Psoas muscle (tissue), 8 donors: ENCODE measurements around the gene DNM3. TPM values are rescaled to one million over a fixed set of nuclear protein-coding genes. Genes with fewer than 3 reads are reported as not detected.

Source experiments
- ATAC-seq, 4 donors: fragments of 200-7000 bp; cut with Tn5 transposase; one replicate each; pipeline ENCODE4 v1.9.1; 2020; ENCODE audit warnings: moderate library complexity in 3 of 4, mild to moderate bottlenecking in 2 of 4
- DNase-seq, 2 donors: peaks; one replicate each; pipeline ENCODE4 v3.0.0-alpha.2; 2020
- H3K27ac ChIP-seq: fragments of 200-600 bp; one replicate; pipeline ENCODE4 v1.8.0; 2022
- H3K27me3 ChIP-seq, 3 donors: fragments of 200-600 bp in 1 of 3; one replicate each; pipeline versions ENCODE4 v1.6.1 to v1.8.0; 2013 to 2022; ENCODE audit warnings: low read length in 2 of 3, mild to moderate bottlenecking in 2 of 3, moderate library complexity in 1 of 3; ENCODE audit not compliant: insufficient read depth in 3 of 3
- H3K36me3 ChIP-seq, 2 donors: fragments of 200-600 bp in 1 of 2; one replicate each; pipeline versions ENCODE4 v1.6.1 to v1.8.0; 2013 to 2022; ENCODE audit warnings: low read depth in 1 of 2, mild to moderate bottlenecking in 1 of 2, moderate library complexity in 1 of 2; ENCODE audit not compliant: insufficient read depth in 1 of 2
- H3K4me1 ChIP-seq: fragments of 200-600 bp; one replicate; pipeline ENCODE4 v1.8.0; 2022
- H3K4me3 ChIP-seq: fragments of 200-600 bp; one replicate; pipeline ENCODE4 v1.8.0; 2022; ENCODE audit warnings: mild to moderate bottlenecking
- H3K9me3 ChIP-seq: fragments of 200-600 bp; one replicate; pipeline ENCODE4 v1.8.0; 2022
- CTCF ChIP-seq: fragments of 200-600 bp; IDR thresholded peaks from one replicate; pipeline ENCODE4 v1.8.0; 2022; ENCODE audit warnings: antibody characterized with exemption
- WGBS, 3 donors: extraction: QIAGEN DNeasy Blood & Tissue Kit; methylation state at CpG; one replicate each; pipeline versions ENCODE4 v1.1.6 to v1.1.7; 2013; 5-methylcytosine and 5-hydroxymethylcytosine counted together
- intact Hi-C, 2 donors: fragments of 100-400 bp; cut with DNase I; formaldehyde crosslinking; loops; one replicate each; pipeline versions ENCODE4 v1.11.0 to v1.14.2; 2022
- polyA plus RNA-seq, 3 donors: library from polyadenylated mRNA; stranded (reverse); fragments of 200-250 nt; gene quantifications; one replicate each; pipeline ENCODE4 v1.2.3, GENCODE V29; 2013
- total RNA-seq, 4 donors: library from RNA; stranded (reverse); fragmentation: NEBNext Ultra II Directional in 2 of 4; extraction: Animal tissue kit (Norgen Biotek cat#: 25700) in 2 of 4; gene quantifications; one replicate each; pipeline versions ENCODE4 v1.2.1 to v1.2.4, GENCODE V29; 2021 to 2023
- donor health status: healthy with polysubstance abuse.
- donor health status: DM: no; HTN: no; CAD: no; lungs with moderate emphysema.
- donor health status: Bipolar disorder and iron deficiency.
- donor health status: healthy.
- donor health status: DM: yes; HTN: yes; CAD: no.
- donor health status: DM: no; HTN: no; CAD: no.
- donor health status: DM: no; HTN: no; CAD: no.
- donor health status: DM: yes; HTN: yes; CAD: no.

The DNM3 gene
- total and polyA plus RNA-seq, 7 donors = 0.31 to 1.0 (median 0.77) TPM

DNA sequence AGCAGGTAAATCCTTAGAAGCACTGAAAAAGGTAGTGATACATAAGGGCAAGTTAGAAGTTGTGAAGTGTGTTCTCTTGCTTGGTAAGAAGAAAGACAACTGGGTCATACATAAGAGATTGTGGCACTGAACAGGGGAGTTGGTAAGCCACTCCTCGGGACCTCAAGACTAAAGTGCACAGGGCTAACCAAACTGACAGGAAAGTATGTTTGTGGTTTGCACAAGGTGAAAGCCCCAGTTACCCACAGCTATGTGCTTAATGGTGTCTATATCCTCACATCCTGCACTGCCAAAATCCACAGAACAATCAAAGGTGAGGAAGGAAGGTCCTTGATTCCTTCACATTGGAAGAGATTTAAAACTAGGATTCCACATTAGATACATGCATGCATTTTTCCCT is 276.5 kb downstream of the DNM3 start:
- Histone ChIP-seq H3K27me3 (no peaks in the 10 kb centered on the region), H3K4me3 (no peak overlapping the region), H3K4me1 (no peaks in the 10 kb centered on the region), H3K9me3 (no peaks in the 10 kb centered on the region), H3K27ac (no peak overlapping the region), H3K36me3 (no peaks in the 10 kb centered on the region)
- no peak for TF ChIP-seq CTCF
- intact Hi-C loops = no loop called here
- WGBS, 3 donors = 78 to 93% (median 88%) methylated on average over 1 of the region's 1 CpG
- DNase-seq (no peak), ATAC-seq (no peak)

DNA sequence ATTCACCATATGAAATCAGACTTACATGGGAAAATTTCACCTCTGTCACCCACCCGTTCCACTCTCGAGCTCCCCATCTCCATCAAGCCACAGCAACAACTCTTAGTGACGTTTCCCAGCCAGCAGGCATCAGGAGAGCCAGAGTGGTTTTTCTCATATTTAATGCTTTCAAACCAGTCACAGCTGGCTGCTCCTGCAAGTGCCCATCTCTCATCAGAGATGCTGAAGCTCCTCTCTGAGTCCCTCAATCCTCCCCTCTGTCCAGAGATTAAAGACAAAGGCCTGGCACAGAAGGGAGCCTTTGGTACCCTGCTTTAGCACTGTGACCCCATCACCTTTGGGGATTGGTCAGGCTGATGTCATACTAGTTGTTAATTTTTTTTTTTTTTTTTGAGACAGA is 277.3 kb downstream of the DNM3 start:
- no peak for DNase-seq
- Histone ChIP-seq H3K27ac (no peak overlapping the region), H3K4me1 (no peaks in the 10 kb centered on the region), H3K27me3 (no peaks in the 10 kb centered on the region), H3K4me3 (no peak overlapping the region), H3K36me3 (no peaks in the 10 kb centered on the region), H3K9me3 (no peaks in the 10 kb centered on the region)
- ATAC-seq = no peak
- TF ChIP-seq CTCF = no peak
- 59 to 77% (median 63%) methylated on average over 3 of the region's 3 CpGs for WGBS, 3 donors
- intact Hi-C loops = no loop called here

- intact Hi-C loops = no loop called here
- Histone ChIP-seq H3K9me3 (no peaks in the 10 kb centered on the region), H3K27me3 (no peaks in the 10 kb centered on the region), H3K4me1 (no peaks in the 10 kb centered on the region), H3K4me3 (no peak overlapping the region), H3K27ac (no peak overlapping the region), H3K36me3 (no peaks in the 10 kb centered on the region)
- 94 to 97% (median 96%) methylated on average over 10 of the region's 10 CpGs for WGBS, 3 donors
- ATAC-seq = no peak
- DNase-seq = no peak
- TF ChIP-seq CTCF = no peak
Measured at GRCh38 chr1:172119184-172119583, 277.9 kb downstream of the DNM3 start.

GRCh38 chr1:172120381-172120780 is 279.1 kb downstream of the DNM3 start:
- Histone ChIP-seq H3K4me1 (no peaks in the 10 kb centered on the region), H3K9me3 (no peaks in the 10 kb centered on the region), H3K27me3 (no peaks in the 10 kb centered on the region), H3K27ac (no peak overlapping the region), H3K36me3 (no peaks in the 10 kb centered on the region), H3K4me3 (no peak overlapping the region)
- no peak for TF ChIP-seq CTCF
- no peak for DNase-seq
- intact Hi-C loops = no loop called here
- ATAC-seq = no peak
- WGBS, 3 donors = 85 to 96% (median 89%) methylated on average over 2 of the region's 2 CpGs

- Histone ChIP-seq H3K27ac (no peak overlapping the region), H3K9me3 (no peaks in the 10 kb centered on the region), H3K4me1 (no peaks in the 10 kb centered on the region), H3K4me3 (no peak overlapping the region), H3K36me3 (no peaks in the 10 kb centered on the region), H3K27me3 (no peaks in the 10 kb centered on the region)
- ATAC-seq (no peak), DNase-seq (no peak)
- intact Hi-C loops = no loop called here
- TF ChIP-seq CTCF = no peak
- 95 to 98% (median 96%) methylated on average over 4 of the region's 4 CpGs for WGBS, 3 donors
Measured at GRCh38 chr1:172121081-172121717, 279.9 kb downstream of the DNM3 start.
